ENCODE measurements around the gene MACROH2A1. TPM values are rescaled to one million over a fixed set of nuclear protein-coding genes. Genes with fewer than 3 reads are reported as not detected.

The MACROH2A1 gene
- total RNA-seq, 1 donor from 2014 or later = 390 TPM

- DNase-seq (ENCODE audit: low read depth) = no peak
- TF ChIP-seq CTCF (conservative IDR thresholded peaks at IDR 0.05; ENCODE audit: low read depth, low read length) = no peak
- H3K4me3 ChIP-seq (ENCODE audit: low read depth, low read length) = no peak overlapping the region
Measured at GRCh38 chr5:135319458-135319857, 79.6 kb downstream of the MACROH2A1 start.

- DNase-seq (ENCODE audit: low read depth) = no peak
- no peak overlapping the region for H3K4me3 ChIP-seq (ENCODE audit: low read depth, low read length)
- no peak for TF ChIP-seq CTCF (conservative IDR thresholded peaks at IDR 0.05; ENCODE audit: low read depth, low read length)
Measured at GRCh38 chr5:135318924-135319323, 80.1 kb downstream of the MACROH2A1 start.

GRCh38 chr5:135318037-135318436 lies 81.0 kb downstream of the MACROH2A1 start:
- no peak overlapping the region for H3K4me3 ChIP-seq (ENCODE audit: low read depth, low read length)
- no peak for TF ChIP-seq CTCF (conservative IDR thresholded peaks at IDR 0.05; ENCODE audit: low read depth, low read length)
- DNase-seq (ENCODE audit: low read depth) = no peak

GRCh38 chr5:135317286-135317685 lies 81.7 kb downstream of the MACROH2A1 start:
- no peak for DNase-seq (ENCODE audit: low read depth)
- no peak overlapping the region for H3K4me3 ChIP-seq (ENCODE audit: low read depth, low read length)
- no peak for TF ChIP-seq CTCF (conservative IDR thresholded peaks at IDR 0.05; ENCODE audit: low read depth, low read length)

GRCh38 chr5:135315386-135315785 lies 83.6 kb downstream of the MACROH2A1 start:
- DNase-seq (ENCODE audit: low read depth) = no peak
- no peak overlapping the region for H3K4me3 ChIP-seq (ENCODE audit: low read depth, low read length)
- TF ChIP-seq CTCF (conservative IDR thresholded peaks at IDR 0.05; ENCODE audit: low read depth, low read length) = no peak

GRCh38 chr5:135313946-135314345 lies 85.1 kb downstream of the MACROH2A1 start:
- H3K4me3 ChIP-seq (ENCODE audit: low read depth, low read length) = no peak overlapping the region
- TF ChIP-seq CTCF (conservative IDR thresholded peaks at IDR 0.05; ENCODE audit: low read depth, low read length) = no peak
- no peak for DNase-seq (ENCODE audit: low read depth)

GRCh38 chr5:135313405-135313804 lies 85.6 kb downstream of the MACROH2A1 start:
- H3K4me3 ChIP-seq (ENCODE audit: low read depth, low read length) = no peak overlapping the region
- DNase-seq (ENCODE audit: low read depth) = no peak
- no peak for TF ChIP-seq CTCF (conservative IDR thresholded peaks at IDR 0.05; ENCODE audit: low read depth, low read length)
